ENCODE measurements around the gene TOM1L2.

TOM1L2 gene

GRCh38 chr17:17847726-17848125 is 124.5 kb downstream of the TOM1L2 start:
- no peak for DNase-seq (ENCODE audit: low read depth)

GRCh38 chr17:17847118-17847689 is 125.0 kb downstream of the TOM1L2 start:
- DNase-seq (ENCODE audit: low read depth): no peak

- no peak for DNase-seq (ENCODE audit: low read depth)
Measured at GRCh38 chr17:17846645-17847044, 125.6 kb downstream of the TOM1L2 start.

- no peak for DNase-seq (ENCODE audit: low read depth)
Measured at GRCh38 chr17:17846003-17846402, 126.2 kb downstream of the TOM1L2 start.

GRCh38 chr17:17845046-17845775 is 127.0 kb downstream of the TOM1L2 start:
- no peak for DNase-seq (ENCODE audit: low read depth)

GRCh38 chr17:17844500-17844899 is 127.7 kb downstream of the TOM1L2 start:
- no peak for DNase-seq (ENCODE audit: low read depth)

GRCh38 chr17:17844079-17844478 is 128.1 kb downstream of the TOM1L2 start:
- DNase-seq (ENCODE audit: low read depth): no peak

- DNase-seq (ENCODE audit: low read depth): no peak
Measured at GRCh38 chr17:17843096-17843495, 129.1 kb downstream of the TOM1L2 start.

GRCh38 chr17:17842111-17842876 is 129.9 kb downstream of the TOM1L2 start:
- no peak for DNase-seq (ENCODE audit: low read depth)

- no peak for DNase-seq (ENCODE audit: low read depth)
Measured at GRCh38 chr17:17841601-17842025, 130.6 kb downstream of the TOM1L2 start.

- DNase-seq (ENCODE audit: low read depth): no peak
Measured at GRCh38 chr17:17840751-17841591, 131.2 kb downstream of the TOM1L2 start.

- peak; percentile 45 for DNase-seq (ENCODE audit: low read depth)
Measured at GRCh38 chr17:17839791-17840707, 132.2 kb downstream of the TOM1L2 start.

- no peak for DNase-seq (ENCODE audit: low read depth)
Measured at GRCh38 chr17:17837966-17838962, 133.9 kb downstream of the TOM1L2 start.

- no peak for DNase-seq (ENCODE audit: low read depth)
Measured at GRCh38 chr17:17837380-17837821, 134.8 kb downstream of the TOM1L2 start.

- DNase-seq (ENCODE audit: low read depth): no peak
Measured at GRCh38 chr17:17836818-17837379, 135.3 kb downstream of the TOM1L2 start, which contains the start of gene SREBF1. TSS of gene SREBF1 (minus strand) at chr17:17836986. CDS start at chr17:17836817, 169 bp downstream.

- DNase-seq (ENCODE audit: low read depth): peak; percentile 61
Measured at GRCh38 chr17:17836250-17836817, 135.9 kb downstream of the TOM1L2 start.

- no peak for DNase-seq (ENCODE audit: low read depth)
Measured at GRCh38 chr17:17835415-17836249, 136.6 kb downstream of the TOM1L2 start.

GRCh38 chr17:17834974-17835373 is 137.2 kb downstream of the TOM1L2 start:
- no peak for DNase-seq (ENCODE audit: low read depth)

Measured in non-pigmented ciliary epithelial cell (primary cell).